GM18868 (cell line): ENCODE data around the gene PHF2.

Experiments used
- ATAC-seq: cut with Tn5 transposase; IDR thresholded peaks from one replicate; pipeline ENCODE4 v1.9.1; 2021; ENCODE audit warnings: mild to moderate bottlenecking, moderate library complexity; ENCODE audit not compliant: unreplicated experiment

Gene PHF2

DNA sequence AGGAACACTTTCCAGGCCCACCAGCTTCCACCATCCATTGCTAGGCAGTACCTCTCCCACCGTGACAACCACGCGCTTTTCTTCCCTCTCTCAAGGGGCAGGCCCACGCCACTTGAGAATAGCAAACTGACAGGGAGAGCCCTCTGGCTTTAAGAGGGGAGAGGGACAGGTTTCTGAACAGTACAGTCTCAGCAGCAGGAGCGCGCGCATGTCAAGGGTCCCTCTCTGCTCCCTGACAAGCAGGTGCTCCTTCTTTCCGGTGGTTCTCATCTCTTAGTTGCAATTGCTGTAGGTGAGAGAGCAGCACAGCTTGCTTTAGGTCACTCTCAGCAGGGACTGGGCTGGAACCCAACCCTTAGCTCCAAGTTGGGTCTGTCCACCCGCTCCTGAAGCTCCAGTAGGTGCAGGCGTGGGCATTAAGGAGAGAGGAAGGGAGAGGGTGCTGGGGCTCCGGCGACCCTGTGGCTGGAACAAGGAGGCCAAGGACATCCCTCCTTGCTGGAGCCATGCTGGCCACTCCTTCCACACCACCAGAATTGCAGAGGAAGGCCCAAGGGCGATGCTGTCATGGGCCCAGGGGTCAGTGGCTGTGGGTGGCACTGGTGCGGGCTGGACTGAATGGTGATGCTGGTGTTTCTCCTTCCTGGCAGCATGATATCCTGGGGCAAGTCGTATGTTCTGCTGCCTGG is 9.0 kb upstream of the PHF2 start:
- no peak for ATAC-seq

DNA sequence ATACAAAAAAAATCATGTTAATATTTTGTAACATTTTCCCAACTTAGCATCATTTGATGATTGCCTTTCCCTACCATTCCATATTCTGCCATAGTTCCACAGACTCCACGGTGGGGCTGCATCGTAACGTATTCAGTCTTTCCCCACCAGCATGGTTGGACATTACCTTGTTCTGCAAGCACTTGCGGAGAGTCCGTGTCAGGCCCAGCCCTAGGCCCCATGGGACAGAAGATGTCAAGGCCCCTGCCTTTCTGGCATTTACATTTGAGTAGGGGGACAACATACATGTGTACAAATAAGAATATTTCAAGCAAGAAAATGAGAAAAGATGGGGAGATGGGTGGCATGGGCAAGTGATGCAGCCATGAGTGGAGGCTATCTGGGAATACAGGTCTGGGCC is 8.2 kb upstream of the PHF2 start:
- no peak for ATAC-seq

DNA sequence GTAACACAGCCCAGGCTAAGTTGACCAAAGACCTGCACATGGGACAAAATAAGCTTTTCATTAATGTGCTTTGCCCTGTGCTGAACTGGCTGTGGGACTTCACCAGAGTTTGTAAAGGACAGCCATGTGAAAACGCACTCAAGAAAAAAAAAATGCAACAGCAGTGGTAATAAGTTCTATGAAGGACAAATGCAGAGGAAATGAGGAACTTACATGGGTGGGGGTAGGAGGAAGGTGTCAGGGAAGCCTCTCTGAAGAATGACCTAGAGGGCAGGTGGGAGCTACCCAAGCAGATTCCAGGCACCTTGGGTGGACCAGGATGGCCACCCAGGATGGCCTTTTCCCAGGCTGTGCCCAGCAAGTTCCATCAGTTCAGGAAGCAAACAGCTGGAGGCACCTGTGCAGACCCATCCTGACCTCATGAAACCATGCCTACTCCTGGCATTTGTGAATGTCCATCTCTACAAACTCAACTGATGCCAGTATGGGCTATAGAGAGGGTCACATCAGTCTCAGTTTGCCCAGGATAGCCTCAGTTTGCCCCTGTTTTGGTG is 6.7 kb upstream of the PHF2 start:
- no peak for ATAC-seq

DNA sequence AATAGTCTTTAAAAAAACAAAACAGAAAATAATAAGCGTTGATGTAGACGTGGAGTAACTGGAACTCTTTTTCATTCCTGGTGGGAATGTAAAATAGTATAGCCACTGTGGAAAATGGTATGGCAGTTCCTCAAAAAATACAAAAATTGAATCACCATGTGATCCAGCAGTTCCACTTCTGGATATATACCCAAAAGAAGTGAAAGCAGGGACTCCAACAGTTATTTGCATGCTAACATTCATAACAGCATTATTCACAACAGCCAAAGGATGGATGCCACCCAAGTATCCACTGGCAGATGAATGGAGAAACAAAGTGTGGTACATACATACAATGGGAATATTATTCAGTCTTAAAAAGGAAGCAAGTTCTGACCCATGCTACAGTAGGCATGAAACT is 4.2 kb upstream of the PHF2 start:
- ATAC-seq, result no peak

DNA sequence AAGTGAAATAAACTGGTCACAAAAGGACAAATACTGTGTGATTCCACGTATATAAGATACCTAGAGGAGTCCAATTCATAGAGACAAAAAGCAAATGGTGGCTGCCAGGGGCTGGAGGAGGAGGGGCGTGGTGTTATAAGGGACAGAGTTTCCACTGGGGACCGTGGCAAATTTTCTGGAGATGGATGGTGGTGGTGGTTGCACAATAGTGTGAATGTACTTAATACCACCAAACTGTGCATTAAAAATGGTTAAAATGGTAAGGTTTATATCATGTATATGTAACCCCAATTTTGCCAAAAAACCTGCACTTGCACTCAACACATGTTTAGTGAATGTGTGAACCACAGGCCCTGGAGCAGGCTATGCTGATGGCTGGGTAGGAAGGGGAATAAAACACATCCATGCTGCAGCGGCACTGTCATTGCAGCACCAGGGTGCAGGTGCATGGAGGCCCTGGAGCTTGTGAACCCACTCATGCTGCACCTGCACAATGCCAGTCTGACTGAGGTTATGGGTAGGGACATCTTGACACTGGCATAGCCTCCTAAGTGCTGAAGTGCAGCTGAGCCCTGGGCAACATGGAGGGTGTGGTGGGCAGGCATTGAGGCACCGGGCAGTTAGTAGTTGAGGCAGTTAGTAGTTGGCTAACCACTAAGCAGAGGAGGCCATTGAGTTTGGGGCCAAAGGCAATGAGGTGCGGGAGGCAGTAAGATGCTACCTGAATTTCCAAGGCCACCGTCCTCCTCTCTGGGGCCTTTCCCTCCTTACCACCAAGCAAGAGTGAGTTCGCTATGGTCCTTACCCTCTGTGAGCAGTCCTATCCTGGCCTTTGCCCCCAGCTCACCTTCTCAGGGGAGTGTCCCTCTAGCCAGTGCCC is 3.5 kb upstream of the PHF2 start:
- ATAC-seq, result no peak

DNA sequence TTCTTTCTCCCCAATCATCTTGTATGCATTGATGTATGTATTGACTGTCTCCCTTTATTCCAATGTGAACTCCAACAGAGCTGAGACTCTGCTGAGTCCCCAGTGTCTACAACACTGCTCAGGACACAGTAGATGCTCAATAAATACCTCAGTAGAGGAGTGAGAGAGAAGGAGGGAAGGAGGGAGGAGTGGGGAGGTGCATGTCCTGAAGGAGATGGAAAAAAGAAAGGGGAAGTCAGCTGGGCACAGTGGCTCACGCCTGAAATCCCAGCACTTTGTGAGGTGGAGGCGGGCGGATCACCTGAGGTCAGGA is 2.9 kb upstream of the PHF2 start:
- ATAC-seq, result no peak

DNA sequence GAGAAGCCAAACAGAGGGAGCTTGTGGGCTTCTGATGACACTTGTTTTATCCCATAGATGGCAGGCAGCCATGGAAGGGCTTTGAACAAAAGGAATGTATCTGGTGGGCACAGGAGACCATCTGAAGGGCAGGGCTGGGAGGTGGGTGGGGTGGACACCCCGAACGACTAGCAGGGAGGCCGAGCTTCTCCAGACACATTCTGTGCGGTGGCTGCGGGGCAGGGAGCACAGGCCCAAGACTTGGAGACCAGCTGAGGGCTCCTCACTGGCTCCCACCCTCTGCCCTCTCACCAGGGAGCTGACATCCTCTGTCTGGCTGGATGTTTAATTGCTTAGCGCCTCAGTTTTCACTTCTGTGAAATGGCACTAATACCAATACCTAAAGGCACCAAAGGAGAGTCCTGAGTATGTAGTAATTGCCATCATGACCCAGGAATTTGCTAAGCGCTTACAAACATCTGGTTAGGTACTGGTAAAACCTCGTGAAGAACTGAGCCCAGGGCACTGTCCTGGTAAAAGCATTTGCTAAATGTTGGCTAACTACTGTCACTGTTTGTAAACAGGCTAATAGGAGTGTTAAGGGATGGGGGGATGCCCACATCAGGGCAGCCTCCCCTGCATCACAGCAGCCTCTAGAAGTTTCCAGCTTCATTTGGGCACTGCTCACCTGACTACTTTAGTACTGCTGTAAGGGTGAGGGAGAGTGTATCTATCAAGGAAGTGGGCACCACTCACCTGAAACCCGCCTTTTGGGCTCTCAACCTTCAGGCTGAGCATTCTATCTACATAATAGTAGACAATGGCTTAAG is 2.1 kb upstream of the PHF2 start:
- ATAC-seq, result no peak

DNA sequence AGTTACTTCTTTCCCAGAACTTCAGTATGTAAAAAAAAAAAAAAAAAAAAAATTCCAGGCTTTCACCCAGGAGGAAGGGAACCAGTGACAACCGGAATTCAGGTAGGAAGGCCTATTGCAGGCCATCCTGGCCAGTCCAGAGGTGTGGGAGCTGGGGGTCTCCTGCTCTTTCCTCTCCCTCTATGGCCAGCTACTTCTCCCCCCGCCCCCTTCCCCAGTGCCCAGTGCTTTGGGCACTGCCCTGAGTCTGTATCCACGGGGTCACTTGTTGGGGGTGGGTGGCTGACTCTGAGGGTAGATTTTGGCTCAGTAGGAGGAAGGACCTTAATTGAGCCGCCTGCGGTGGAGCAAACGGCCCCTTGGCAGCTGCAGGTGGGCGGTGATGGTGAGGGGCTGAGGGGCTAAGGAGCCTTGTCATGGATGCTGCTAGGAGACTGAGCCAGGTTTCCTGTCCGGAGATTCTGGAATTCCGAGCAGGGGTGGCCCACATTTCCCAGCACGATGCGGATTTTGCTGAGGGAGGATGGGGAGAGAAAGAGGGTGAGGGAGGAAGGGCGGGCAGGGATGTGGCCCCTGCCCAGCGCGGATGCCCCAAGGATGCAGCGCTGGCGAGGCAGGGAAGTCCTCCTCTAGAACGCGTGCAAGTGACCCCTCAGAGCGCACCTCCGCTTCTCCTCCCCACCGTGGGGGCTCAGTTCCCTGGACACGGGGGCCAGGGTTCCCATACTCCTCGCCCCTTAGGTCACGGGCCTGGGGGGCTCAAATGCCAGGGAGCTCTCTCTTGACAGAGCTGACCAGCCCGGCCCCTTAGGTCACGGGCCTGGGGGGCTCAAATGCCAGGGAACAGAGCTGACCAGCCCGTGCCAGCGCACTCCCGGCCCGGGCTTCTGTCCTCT is 1.2 kb upstream of the PHF2 start:
- no peak for ATAC-seq

DNA sequence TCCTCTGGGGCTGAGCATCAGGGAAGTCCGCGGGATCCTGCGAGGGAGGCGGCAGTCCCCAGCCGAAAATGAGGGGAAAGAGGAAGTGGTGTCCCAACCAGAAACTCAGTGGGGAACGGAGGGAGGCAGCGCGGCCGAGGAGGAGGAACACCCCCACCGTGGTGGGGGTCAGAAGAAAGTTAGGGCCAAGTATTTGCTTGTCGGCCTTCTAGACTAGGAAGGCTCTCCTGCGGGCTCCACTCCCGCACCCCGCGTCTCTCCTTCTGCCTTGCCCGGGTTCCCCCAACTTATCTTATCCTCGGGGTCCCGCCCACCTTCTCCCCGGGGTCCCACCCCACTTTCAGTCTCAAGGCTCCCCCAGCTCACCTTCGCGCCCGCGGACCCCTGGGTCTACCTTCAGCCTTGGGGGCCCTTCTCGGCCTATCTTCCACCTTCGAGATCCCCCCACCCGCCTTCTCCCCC is 557 bp upstream of the PHF2 start:
- ATAC-seq, result peak; percentile 51

DNA sequence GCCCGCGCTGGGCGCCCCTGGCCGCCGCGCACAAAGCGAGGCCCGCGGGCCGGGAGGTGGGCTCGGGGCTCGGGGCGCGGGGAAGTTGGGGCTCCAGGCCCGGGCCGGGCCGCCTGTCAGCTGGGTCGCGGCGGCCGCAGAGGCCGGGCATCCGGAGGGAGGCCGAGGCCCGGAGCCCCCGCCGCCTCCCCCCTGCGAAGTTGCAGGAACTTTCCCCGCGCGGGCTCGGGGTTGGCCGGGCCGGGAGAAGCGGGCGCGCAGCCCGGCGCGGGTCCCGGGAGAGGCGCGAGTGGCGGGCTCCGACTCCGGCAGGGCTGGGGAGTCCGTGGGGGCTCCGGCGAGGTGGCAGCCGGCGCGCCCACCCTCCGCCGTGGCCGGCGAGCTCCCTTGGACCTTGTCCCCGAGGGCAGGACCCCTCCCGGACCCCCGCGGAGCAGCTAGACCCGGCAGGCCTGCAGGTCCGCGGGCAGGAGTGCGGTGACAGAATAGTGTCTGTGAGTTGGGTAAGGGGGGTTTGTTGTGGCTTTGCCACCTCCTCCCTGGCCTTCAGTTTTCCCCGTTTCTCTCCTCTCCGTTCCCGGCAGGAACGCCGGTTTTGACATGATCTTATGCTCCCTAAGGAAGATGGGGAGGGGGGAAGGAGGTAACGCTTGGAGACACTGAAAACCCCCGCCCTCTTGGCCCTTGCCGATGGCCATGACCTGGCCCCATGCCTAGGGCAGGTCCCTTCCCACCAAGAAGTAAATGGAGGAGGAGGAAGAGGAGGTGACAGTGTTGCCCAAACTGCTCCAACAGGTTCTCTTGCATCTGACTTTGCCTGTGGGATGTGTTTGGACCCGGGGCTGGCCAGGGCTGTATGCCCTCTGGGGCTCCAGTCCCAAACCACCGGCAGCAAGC is 942 bp downstream of the PHF2 start:
- ATAC-seq, result no peak

DNA sequence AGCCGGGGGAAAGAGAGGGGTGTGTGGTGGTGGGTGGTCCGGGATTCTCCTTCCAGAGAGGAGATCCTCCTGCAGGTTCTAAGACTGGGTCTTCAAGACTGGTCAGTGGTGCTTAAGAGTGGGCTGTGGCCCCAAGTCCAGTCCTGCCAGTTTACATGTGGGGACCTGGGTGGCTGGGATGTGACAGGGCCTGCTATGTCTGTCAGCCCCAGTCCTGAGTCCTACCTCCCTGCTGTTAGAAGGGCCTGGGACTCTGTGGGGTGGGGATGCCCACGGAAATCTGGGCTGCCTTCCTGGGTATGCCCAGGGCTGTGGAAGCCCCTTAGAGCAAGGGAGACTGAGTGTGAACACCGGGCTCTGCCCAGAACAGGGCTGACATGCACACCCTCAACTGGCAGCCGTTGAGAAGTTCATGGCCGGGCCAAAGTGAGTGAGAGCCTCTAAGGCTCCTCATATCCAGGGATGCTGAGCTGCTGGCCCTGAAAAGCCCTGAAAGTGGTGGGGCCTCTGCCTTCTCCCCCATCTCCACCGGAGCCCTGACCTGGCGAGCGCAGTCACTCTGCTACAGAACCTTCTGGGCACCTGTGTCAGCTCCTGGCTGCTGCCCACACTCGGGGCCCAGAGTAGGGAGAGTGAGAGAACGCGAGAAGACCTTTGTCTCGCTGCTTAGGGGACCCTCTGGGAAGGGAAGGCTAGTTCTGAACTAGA is 1.7 kb downstream of the PHF2 start:
- no peak for ATAC-seq

DNA sequence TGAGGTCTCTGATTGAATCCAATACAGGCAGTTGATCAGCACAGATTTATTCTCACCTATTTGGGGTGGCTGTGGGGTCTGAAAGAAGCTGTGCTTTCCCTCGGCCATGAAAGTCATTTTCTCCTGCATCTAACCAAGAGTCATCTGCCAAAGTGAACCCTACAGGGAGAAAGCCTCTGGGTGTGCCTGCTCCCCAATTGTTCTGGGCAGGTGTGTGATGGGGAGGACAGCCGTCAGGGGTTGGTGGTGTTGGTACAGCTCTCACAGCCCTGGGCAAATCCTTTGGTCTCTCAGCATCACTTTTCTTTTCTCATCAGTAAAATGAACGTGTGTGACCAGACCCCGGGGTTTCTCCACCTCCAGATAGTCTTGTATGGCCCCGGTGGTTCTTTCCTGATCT is 2.5 kb downstream of the PHF2 start:
- no peak for ATAC-seq

DNA sequence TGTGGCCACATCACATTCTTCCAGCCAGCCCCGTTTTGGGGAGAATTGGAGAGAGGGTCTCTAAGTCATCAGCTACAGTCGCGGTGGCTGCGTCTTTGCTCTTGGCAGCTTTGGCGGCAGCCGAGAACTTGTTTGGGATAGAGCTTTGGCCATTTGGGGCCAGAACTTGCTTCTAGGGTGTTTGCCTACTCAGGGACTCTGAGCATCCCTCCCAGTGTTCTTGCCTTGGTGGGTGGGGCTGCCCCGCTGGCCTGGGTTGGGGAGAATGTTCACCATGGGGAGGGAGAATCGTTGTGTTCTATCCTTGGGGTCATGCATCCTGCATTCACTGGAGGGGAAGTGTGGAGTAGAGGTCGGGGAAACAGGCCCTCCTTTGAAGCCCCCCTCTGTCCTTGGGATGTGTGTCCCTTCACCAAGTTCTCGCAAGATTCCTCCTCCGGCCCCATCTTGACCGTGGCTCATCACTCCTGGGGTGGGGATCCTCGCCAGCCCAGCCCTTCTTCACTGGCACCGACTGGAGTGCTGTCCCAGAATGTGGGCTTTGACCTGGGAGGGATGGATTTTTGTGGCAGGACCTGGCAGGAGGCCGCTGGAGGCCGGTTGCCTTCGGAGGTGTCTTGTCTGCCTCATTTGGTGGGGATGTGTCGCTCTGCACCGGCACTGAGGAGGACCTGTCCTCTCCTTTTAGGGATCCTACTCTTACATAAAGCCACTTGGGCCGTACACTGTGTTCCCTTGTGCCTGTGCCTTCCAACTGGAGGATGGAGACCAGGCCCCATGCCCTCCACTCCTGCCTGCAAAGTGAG is 3.5 kb downstream of the PHF2 start:
- no peak for ATAC-seq

DNA sequence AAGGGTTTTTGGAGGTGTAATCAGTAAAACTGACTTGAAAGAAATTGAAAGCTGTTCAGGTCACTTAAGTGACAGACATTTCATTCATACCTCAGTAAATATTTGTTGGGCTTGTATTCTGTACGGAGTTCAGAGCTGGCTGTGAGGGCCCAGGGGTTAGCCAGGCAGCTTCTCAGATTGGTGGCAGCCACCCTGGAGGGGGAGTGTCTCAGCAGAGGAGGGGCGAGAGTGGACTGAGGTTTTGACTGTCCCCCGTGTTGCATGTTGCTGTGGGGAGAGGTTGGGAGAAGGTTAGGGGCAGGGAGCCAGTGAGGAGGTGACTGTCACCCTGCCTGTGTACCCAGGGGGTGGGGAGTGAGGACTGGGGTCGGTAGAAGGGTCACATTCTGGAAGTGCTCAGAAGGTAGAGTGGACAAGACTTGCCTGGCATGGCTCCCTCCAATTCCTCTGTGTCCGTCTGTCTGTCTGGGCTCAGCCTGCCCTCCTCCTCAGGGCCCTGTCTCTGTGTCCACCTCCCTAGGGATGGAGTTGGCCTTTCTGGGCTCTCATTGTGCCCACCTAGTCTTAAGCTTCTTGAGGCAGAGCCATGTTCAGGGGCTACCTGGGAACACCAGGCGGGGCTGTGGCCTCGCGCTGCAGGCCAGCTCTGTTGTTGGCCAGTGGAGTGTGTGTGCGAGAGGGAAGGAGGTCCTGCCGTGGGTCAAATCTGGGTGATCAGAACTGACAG is 4.4 kb downstream of the PHF2 start:
- no peak for ATAC-seq

DNA sequence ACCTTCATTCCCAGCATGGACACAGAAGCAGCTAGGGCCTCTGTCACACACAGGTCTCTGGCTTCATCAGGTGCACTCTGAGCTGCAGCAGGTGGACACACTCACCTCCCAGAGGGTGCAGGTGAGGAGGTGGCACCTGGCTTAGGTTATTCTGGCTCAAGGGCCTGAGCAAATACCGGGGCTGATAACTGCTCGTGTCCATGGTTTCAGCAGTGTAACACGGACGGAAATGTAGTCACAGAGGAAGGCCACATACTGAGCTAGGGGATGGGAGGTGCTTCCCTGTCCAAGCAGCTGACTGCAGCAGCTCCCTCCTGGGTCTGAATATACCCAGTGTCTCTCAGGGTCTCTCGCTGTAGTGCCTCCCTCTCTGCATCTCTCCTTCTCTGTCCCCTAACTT is 5.7 kb downstream of the PHF2 start:
- ATAC-seq, result no peak

DNA sequence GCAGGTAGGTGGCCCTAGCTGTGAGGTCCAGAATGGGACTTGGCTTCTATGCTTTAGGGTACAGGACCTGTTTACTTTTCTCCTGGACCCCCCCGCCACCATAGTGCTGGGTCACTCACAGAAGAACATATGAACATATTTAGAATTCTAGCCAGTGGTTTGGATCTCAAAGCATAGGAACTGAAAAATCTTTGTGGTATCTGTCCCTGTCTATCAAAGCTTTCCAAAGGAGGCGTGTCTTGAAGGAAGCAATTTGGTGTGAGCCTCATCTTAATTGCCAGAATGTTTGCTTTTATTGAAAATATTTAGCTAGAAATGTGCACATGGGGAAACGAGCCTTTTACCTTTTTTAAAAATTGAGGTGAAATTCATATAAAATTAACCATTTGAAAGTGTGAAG is 6.2 kb downstream of the PHF2 start:
- no peak for ATAC-seq

DNA sequence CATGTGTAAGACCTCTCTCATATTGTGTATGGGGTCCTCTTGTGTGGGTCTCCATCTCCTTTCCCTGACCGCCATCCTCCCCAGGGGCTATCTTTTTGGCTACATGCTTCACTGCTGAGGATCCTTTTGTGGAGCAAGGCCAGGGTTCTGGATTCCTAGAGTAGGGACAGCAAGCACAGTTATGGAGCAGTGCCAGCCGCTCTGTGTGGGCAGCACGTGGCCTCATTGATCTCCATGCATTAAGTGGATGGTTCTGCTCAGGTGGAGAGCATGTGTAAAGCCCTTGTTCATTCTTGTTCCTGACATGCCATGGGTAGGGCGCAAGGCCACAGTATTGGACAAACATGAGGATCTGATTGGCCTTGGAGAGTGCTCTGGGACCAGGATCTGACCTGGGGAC is 8.9 kb downstream of the PHF2 start:
- no peak for ATAC-seq
